Measurements from ENCODE around the gene LRRC27.

The LRRC27 gene

GRCh38 chr10:132417257-132417910 lies 85.4 kb downstream of the LRRC27 start:
- no peak for DNase-seq

GRCh38 chr10:132417957-132418441 lies 86.0 kb downstream of the LRRC27 start:
- no peak for DNase-seq

DNA sequence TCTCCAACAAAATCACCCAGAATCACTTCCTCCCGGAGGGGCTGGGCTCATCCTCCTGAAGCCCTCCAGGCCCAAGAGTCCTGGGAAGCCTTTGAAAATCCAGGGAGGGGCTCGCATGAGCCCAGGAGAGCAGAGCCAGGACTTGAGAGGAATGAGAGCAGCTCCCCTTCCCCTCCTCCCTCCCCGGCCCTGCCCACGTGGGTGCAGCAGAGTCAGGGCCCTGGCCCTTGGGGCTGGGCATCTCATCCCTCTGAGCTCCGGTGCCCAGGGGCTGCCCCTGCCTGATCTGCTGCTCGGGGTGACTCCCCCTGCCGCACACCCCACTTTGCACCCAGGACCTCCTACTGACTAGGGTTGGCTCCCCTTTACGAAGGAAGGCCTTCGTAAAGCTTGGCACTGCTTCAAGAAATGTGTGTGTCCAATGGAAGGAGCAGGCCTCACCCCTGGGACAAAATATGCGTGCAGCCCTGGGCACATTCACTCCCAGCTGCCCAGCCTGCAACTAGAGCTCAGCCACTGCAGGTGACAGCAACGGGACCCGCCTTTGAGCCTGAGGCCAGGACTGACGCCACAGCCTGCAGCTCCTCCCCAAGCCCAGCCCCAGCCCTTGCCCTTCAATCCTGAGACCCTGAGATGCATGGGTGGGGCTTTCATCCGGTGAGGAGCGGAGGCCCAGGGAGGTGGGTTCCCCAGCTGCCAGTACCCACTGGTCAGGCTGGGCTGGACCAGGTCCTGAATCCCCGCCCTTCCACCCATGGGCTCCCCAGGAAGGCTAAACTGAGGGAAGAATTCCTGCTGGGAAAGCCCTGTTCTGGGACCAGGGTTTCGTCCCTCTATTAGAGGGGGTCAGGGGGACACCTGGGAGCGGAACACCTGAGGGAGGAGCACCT lies 86.8 kb downstream of the LRRC27 start:
- peak; percentile 28 for DNase-seq

DNA sequence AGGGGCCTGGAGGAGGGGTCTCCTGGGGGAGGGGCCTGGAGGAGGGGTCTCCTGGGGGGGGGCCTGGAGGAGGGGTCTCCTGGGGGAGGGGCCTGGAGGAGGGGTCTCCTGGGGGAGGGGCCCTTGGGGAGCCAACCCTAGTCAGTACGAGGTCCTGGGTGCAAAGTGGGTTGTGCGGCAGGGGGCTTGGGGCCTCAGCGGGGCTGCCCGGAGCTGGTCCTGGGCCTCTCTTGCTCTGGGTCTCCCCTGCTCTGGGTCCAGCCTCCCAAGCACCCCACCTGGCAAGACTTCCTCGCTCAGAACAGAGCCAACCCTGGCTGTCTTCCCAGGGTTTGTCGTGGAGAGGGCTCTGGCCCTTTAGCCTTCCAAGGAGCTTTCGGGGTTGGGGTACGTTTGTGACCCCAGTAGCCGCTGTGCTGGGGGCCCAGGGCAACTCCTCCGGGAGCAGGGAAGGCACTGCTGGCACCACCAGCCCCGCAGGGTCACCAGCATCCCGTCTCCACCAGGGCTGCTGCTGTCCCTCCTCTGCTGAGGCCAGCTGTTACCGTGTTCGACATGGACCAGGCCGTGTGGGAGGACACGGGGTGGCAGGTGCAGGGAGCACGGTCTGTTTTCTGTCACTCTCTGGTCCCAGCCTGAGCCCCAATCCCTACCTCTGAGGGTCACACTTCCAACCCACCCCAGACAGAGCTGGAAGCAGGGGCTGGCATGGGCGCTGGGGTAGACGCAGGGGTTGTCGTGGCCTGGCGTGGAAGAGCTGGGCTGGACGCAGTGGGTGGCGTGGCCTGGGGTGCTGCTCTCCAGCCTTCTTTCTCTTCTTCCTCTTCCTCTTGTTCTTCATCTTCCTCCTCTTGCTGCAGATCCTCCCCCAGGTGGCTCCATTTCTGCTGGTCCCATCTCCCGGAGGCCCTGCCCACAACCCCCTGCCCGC lies 87.8 kb downstream of the LRRC27 start:
- no peak for DNase-seq

DNA sequence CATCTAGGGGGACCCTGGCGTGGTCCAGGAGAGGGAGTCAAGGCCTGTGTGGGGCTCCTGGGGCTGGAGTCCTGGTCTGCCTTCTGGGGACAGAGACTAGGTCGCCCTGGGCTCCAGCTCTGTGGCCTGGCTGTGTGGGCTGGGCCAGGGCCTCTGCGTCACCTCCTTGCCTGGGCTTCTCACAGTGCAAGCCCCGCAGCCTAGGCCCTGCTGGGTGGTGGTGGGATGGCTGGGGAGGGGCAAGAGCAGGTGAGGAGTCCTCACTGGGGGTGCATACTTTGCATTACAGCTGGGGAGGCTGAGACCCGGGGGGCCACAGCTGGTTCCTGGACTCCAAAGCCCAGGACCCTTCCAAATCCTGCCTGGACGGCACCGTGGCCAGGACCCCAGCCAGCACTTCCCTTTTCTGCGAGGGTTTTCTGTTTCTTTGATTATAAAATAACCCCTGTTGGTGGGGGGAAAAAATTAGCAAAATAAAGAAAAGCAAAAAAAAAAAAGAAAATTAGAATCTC lies 88.5 kb downstream of the LRRC27 start:
- DNase-seq, result no peak

GRCh38 chr10:132420981-132421846 lies 89.2 kb downstream of the LRRC27 start:
- no peak for DNase-seq

DNA sequence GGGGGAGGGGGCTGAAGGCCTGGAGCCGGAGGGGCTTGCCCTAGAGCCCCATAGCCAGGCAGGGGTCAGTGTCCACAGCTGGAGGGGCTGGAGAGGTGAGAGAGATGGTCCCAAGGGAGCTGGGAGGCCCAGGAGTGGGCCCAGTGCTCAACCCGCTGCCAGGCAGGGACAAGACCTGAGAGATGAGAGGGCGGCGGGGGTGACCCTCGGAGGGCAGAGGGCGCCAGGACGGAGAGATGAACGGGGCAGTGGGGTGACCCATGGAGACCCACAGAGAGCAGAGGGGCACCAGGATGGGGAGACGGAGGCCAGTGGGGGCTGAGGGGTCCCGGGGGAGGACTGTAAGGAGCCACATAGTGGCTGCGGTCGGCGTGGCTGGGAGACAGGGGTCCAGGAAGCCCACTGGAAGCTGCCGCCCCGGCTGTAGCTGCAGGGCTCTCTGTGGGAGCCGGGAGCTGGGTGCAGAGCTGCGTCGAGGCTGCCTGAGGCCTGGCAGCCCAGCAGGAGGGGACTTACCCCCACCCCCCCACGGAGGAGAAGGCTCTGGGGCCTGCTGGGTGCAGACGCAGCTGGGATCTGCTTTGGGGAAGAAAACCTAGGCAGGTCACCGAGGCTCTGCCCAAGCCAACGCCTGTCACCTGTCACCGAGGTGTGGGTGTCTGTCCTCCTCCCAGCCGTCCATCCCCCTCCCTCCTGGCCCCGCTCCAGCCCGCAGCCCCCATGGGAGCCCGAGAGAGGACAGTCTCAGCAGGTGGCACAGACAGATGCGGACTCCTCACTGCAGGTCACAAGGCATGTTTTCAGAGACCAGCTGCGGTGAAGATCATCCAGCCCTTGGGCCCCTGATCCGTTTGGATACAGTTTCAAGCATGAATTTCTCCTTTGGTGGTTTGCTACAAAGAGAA lies 90.1 kb downstream of the LRRC27 start:
- DNase-seq, result no peak

DNA sequence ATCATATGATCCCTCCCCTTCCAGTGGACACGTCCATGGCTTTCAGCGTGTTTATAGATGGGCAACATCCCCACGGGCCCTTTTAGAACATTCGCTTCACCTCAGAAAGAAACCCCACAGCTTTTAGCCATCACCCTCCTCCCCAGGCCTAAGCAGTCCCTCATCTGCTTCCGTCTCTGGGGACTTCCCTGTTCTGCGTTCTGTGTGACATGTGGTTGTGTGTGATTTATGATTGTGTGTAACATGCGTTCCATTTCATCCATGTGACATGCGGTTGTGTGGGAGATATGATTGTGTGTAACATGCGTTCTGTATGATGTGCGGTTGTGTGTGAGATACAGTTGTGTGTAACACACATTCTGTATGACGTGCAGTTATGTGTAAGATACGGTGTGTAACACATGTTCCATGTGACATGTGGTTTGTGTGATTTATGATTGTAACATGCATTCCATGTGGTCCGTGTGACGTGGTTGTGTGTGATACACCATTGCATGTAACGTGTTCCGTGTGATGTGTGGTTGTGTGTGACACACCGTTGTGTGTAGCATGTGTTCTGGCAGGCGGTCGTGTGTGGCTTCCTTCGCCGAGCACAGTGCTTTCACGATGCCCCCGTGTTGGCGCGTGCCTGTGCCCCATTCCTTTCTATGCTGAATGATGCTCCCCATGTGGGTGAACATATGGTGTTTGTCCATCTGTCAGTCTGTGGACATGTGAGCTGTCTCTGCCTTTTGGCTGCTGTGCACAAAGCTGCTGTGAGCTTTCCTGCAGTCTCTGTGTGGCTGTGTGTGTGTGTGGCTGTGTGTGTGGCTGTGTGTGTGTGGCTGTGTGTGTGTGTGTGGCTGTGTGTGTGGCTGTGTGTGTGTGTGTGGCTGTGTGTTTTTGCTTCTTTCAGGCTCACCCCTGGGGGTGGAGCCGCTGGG lies 91.2 kb downstream of the LRRC27 start:
- DNase-seq, result no peak

GRCh38 chr10:132423966-132424861 lies 92.2 kb downstream of the LRRC27 start:
- no peak for DNase-seq

DNA sequence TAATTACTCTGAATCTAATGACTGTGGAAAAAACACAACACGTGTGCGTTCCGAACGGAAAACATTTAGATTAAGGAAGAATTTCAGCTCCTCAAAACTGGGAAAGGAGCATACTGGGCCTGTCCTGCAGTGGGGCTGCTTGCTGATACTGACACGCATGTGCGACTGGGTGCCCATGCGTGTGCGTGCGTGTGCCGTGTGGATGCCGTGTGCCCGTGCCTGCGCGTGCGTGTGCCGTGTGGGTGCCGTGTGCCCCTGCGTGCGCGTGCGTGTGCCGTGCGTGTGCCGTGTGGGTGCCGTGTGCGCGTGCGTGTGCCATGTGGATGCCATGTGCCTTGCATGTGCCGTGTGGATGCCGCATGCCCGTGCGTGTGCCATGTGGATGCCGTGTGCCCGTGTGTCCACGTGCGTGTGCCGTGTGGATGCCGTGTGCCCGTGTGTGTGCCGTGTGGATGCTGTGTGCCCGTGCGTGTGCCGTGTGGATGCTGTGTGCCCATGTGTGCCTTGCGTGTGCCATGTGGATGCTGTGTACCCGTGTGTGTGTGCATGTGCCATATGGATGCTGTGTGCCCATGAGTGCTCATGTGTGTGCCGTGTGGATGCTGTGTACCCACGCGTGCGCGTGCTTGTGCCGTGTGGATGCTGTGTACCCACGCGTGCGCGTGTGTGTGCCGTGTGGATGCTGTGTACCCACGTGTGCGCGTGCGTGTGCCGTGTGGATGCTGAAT lies 93.2 kb downstream of the LRRC27 start:
- DNase-seq, result no peak

GRCh38 chr10:132425757-132426155 lies 93.8 kb downstream of the LRRC27 start:
- no peak for DNase-seq

DNA sequence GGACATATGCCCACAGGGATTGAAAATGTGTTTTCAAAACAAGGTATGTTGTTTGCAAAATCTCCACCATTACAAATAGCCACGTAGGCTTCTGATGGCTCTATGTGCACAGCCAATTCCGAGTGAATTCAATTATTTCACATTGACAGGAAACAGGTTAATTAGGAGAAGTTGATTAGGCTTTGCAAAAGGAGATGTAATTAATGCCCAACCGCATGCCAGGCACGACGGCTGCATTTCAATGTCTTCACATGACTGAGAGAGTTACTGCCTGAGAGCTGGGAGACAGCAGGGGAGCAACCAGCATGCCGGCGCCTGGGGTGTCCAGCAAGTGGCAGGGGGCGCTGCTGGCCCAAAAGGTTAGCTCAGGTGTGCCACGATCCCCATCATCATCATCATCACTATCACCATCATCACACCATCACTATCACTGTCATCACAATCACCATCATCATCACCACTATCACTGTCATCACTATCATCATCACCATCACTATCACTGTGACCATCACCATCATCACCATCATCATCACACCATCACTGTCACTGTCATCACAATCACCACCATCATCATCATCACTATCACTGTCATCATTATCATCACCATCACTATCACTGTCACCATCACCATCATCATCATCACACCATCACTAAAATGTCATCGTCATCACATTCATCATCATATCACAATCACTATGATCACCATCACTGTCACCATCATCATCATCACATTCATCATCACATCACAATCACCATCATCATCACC lies 95.2 kb downstream of the LRRC27 start:
- DNase-seq, result no peak

GRCh38 chr10:132427939-132428367 lies 96.0 kb downstream of the LRRC27 start:
- no peak for DNase-seq

DNA sequence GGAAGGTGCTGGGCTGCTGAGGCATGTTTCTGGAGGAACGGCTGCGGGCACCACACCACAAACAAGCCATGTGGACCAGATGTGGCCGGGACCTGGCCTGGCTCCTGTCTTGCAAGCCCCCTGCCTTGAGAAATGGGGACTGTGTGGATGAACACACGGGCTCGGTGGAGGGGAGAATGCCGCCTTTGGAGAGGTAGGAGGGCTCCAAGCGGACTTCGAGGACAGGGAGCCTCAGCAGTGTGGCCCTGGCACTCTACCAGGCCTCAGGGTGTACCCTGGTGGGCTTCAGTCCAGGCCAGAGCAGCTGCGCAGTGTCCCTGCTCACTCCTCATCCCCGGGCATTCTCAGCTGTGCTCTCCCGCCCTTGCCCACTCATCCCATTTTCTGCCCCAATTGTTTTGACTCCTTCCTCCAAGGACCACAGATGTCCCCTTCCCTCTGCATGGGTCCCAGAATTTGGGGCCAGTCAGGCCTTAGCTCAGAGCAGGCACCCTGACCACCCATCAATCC lies 96.5 kb downstream of the LRRC27 start:
- no peak for DNase-seq

Measured in NCI-H1092 (cell line).